GM23248 (cell line): ENCODE data around the gene PPP1R1B. TPM values are rescaled to one million over a fixed set of nuclear protein-coding genes. Genes with fewer than 3 reads are reported as not detected.
A peak's percentile ranks its signal among the peaks of the same experiment; 100 is the strongest.

Experiments used
- DNase-seq: peaks from one replicate; pipeline ENCODE4 v3.0.0-alpha.2; 2015
- H2AFZ ChIP-seq: fragments of 200-600 bp; sonication (generic); 2 replicates; pipeline ENCODE4 v1.6.1; 2016; ENCODE audit warnings: antibody characterized with exemption
- H3F3A ChIP-seq: fragments of 200-600 bp; sonication (generic); 2 replicates; pipeline ENCODE4 v1.6.1; 2016; ENCODE audit warnings: mild to moderate bottlenecking, antibody characterized with exemption, mixed run types; ENCODE audit not compliant: insufficient read depth
- H3K27ac ChIP-seq: fragments of 200-600 bp; sonication (generic); 2 replicates; pipeline ENCODE4 v1.5.1; 2016; ENCODE audit warnings: mild to moderate bottlenecking
- H3K27me3 ChIP-seq: fragments of 200-600 bp; sonication (generic); replicated peaks from 2 replicates; pipeline ENCODE4 v1.6.1; 2016; ENCODE audit warnings: mild to moderate bottlenecking; ENCODE audit not compliant: insufficient read depth
- H3K36me3 ChIP-seq: fragments of 200-600 bp; sonication (generic); 2 replicates; pipeline ENCODE4 v1.6.1; 2016; ENCODE audit warnings: low read depth, mild to moderate bottlenecking
- H3K4me1 ChIP-seq: fragments of 200-600 bp; sonication (generic); 2 replicates; pipeline ENCODE4 v1.6.1; 2016; ENCODE audit warnings: mild to moderate bottlenecking; ENCODE audit not compliant: insufficient read depth
- H3K4me2 ChIP-seq: fragments of 200-600 bp; sonication (generic); one replicate; pipeline ENCODE4 v1.6.1; 2016; ENCODE audit warnings: mild to moderate bottlenecking; ENCODE audit not compliant: unreplicated experiment
- H3K4me3 ChIP-seq: fragments of 200-600 bp; sonication (generic); 2 replicates; pipeline ENCODE4 v1.5.1; 2016; ENCODE audit warnings: mild to moderate bottlenecking
- H3K79me2 ChIP-seq: fragments of 200-600 bp; sonication (generic); 2 replicates; pipeline ENCODE4 v1.6.1; 2016; ENCODE audit warnings: mild to moderate bottlenecking; ENCODE audit not compliant: insufficient read depth
- H3K9ac ChIP-seq: fragments of 200-600 bp; sonication (generic); 2 replicates; pipeline ENCODE4 v1.6.1; 2016; ENCODE audit warnings: mild to moderate bottlenecking
- H3K9me2 ChIP-seq: fragments of 200-600 bp; sonication (generic); 2 replicates; pipeline ENCODE4 v1.6.1; 2016; ENCODE audit warnings: mixed run types, mild to moderate bottlenecking, moderate library complexity; ENCODE audit not compliant: insufficient read depth
- H3K9me3 ChIP-seq: fragments of 200-600 bp; sonication (generic); one replicate; pipeline ENCODE4 v1.6.1; 2017; ENCODE audit warnings: low read depth
- H4K20me1 ChIP-seq: fragments of 200-600 bp; sonication (generic); 2 replicates; pipeline ENCODE4 v1.6.0; 2016; ENCODE audit not compliant: insufficient read depth
- EZH2 ChIP-seq: fragments of 200-600 bp; sonication (generic); IDR thresholded peaks from 2 replicates; pipeline ENCODE4 v1.6.1; 2018; ENCODE audit warnings: antibody characterized with exemption, mild to moderate bottlenecking; ENCODE audit not compliant: insufficient read depth, poor library complexity, severe bottlenecking
- EZH2phosphoT487 ChIP-seq: fragments of 200-600 bp; sonication (generic); IDR thresholded peaks from 2 replicates; pipeline ENCODE4 v1.6.1; 2018; ENCODE audit warnings: antibody characterized with exemption, moderate library complexity, mild to moderate bottlenecking, low read depth; ENCODE audit not compliant: insufficient read depth
- WGBS, 2 experiments: methylation state at CpG; one replicate each; pipeline ENCODE4 v1.1.6; 2015 to 2017; ENCODE audit warnings: low lambda C conversion rate in 2 of 2, low coverage in 1 of 2; ENCODE audit errors: missing lambda C conversion rate in 2 of 2; 5-methylcytosine and 5-hydroxymethylcytosine counted together
- in situ Hi-C: fragments of 300-500 bp; cut with MboI; formaldehyde crosslinking; loops from 2 replicates; pipeline ENCODE4 v1.15.0; 2020
- polyA plus RNA-seq: library from polyadenylated mRNA; unstranded; fragments of >200 nt; fragmentation: Nextera tagmentation; extraction: Ambion mirVana; gene quantifications from 2 replicates; pipeline ENCODE4 v1.2.1, GENCODE V29; 2016
- total RNA-seq: library from RNA; depleted of rRNA; stranded (reverse); fragments of >200 nt; shearing (Covaris generic); gene quantifications from 2 replicates; pipeline ENCODE4 v1.2.3, GENCODE V29; 2014

Gene PPP1R1B
- total and polyA plus RNA-seq, 2 experiments from 2014 or later = not detected

DNA sequence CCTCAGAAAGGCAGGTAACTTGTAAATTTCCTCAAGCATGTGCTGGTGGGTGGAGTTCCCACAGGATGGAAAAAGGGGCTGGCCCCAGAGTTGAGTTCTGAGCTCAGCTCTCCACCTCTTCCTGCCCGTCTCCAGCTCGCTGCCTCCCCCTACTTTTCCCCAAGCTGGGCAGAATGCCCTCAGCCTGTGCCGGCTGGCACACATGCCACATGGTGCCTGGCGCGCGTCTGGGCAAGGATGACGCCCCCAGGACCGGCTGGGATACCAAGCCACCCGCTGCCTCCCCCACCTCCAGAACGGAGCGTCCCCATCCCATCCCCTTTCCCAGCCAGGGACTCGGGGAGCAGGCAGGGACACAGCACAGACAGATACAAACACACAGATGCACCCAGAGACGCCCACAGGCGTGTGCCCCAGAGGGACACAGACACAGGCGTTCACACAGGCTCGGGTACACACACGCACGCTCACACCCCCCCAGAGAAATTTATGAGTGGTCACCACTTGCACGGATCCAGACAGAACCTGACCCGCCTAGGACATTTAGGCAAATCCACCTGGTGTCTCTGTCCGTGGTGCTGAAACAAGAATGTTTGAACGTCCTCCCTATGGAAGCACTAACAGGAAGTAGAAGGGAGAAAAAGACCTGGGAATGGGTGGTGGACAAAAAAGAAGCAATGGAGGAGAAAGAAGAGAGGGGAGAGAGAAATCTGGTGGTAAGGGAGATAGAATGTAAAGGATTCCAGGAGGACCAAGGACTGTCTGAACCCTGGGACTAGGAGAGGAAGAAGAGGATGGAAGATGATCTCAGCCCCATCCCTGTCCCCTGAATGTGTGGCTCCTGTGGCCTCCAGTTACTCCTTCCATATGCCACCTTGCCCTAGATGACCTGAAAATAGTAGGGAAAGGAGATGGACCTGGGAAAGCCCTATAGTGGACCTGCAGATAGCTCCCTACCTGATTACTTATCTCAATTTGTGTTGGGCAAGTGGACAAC is 34.5 kb upstream of the PPP1R1B start:
- DNase-seq = peak; percentile 49
- Histone ChIP-seq H4K20me1 (no peaks in the 10 kb centered on the region), H3K4me2 (no peak overlapping the region), H3K9ac (no peak overlapping the region), H3F3A (no peaks in the 10 kb centered on the region), H3K9me2 (no peaks in the 10 kb centered on the region), H3K27ac (no peak overlapping the region), H3K79me2 (no peaks in the 10 kb centered on the region), H2AFZ (no peak overlapping the region), H3K4me3 (no peak overlapping the region), H3K27me3 (peaks cover 26% of the 10 kb centered on the region), H3K36me3 (no peaks in the 10 kb centered on the region), H3K9me3 (no peaks in the 10 kb centered on the region), H3K4me1 (no peaks in the 10 kb centered on the region)
- in situ Hi-C loops = no loop called here
- TF ChIP-seq EZH2phosphoT487 (no peak), EZH2 (no peak)
- WGBS, 2 experiments = 2 to 4% methylated on average over 19 to 22 of the region's 22 CpGs

DNA sequence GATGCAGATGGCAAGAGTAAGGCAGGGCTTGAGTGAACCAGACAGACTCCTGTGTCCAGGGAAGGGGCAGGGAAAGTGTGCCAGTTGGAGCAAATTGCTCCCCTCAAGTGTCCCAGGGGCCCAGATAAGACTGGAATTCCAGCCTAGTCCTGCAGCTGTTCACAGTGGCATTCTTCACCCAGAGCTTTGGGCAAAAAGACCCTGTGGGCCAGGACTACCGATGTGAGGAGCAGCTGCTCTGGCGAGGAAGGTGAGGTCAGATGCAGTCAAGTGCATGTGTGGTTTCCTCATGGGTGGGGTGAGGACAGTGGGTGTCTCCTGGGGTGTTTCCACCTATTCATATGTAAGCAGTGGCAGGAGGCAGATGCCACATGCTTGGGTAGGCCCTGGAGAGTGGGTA is 33.4 kb upstream of the PPP1R1B start:
- H4K20me1 ChIP-seq = no peaks in the 10 kb centered on the region
- H3K9me3 ChIP-seq = no peaks in the 10 kb centered on the region
- H3K4me2 ChIP-seq = no peak overlapping the region
- H3K79me2 ChIP-seq = no peaks in the 10 kb centered on the region
- H3K36me3 ChIP-seq = no peaks in the 10 kb centered on the region
- no peaks in the 10 kb centered on the region for H3K4me1 ChIP-seq
- in situ Hi-C loops = no loop called here
- no peaks in the 10 kb centered on the region for H3K9me2 ChIP-seq
- no peaks in the 10 kb centered on the region for H3F3A ChIP-seq
- no peak for DNase-seq
- TF ChIP-seq EZH2 = no peak
- no peak for TF ChIP-seq EZH2phosphoT487
- H3K27me3 ChIP-seq = peaks cover 38% of the 10 kb centered on the region
- WGBS, 2 experiments = 34 to 35% methylated on average over 2 of the region's 2 CpGs
- H2AFZ ChIP-seq = no peak overlapping the region
- no peak overlapping the region for H3K9ac ChIP-seq
- no peak overlapping the region for H3K4me3 ChIP-seq
- H3K27ac ChIP-seq = no peak overlapping the region

DNA sequence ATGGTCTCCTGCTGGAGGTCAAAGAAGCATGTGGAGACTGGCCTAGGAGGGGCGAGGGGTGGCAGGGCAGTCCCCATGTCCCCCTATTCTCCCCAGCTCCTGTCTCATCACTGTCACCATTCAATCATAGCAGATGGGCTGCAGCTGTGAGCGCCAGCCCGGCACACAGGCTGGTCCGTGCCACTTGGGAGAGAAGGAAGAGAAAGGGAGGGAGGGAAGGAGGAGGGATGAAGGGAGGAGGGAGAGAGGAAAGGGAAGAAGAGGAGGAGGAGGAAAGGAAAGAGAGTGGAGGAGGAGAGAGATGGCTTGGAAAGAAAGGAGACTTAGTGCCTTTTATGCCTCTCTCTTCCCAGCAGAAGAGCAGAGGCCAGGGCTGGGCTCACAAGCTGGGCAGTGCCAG is 31.5 kb upstream of the PPP1R1B start:
- Histone ChIP-seq H3K4me3 (no peak overlapping the region), H3F3A (no peaks in the 10 kb centered on the region), H3K4me2 (no peak overlapping the region), H3K36me3 (no peaks in the 10 kb centered on the region), H3K9ac (no peak overlapping the region), H3K27me3 (peaks cover 57% of the 10 kb centered on the region), H3K9me3 (no peaks in the 10 kb centered on the region), H2AFZ (no peak overlapping the region), H4K20me1 (no peaks in the 10 kb centered on the region), H3K4me1 (no peaks in the 10 kb centered on the region), H3K9me2 (no peaks in the 10 kb centered on the region), H3K79me2 (no peaks in the 10 kb centered on the region), H3K27ac (no peak overlapping the region)
- in situ Hi-C loops = no loop called here
- no peak for DNase-seq
- no peak for TF ChIP-seq EZH2phosphoT487
- TF ChIP-seq EZH2 = no peak
- 6 to 14% methylated on average over 4 of the region's 4 CpGs for WGBS, 2 experiments

DNA sequence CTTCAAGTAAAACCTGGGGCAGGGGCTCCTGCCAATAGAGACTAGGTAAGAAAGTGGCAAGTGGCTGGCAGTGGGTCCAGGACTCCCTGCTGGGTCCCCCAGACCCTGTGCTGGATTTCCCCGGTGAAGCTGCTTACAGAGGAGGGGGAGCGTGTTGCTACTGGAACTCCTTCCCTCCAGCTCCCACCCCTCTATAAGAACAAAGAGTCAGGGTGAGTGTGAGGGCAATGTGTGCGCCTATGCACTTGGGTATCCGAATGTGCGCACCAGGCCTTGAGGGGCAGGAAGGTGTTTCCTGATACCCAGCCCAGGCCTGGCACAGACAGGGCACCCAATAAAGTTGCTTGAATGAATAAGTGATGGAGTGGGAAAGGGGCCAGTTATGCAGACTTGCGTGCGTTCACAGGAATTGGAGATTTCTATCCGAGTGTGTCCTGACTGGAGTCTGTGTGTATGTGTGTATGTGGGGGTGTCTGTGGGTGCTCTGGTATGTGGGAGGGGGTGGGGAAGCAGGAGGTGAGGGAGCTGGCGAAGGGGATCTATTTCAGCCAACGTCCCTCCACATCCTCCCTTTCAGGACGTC is 30.7 kb upstream of the PPP1R1B start:
- Histone ChIP-seq H4K20me1 (no peaks in the 10 kb centered on the region), H3K27me3 (peaks cover 63% of the 10 kb centered on the region), H3K79me2 (no peaks in the 10 kb centered on the region), H3K4me2 (no peak overlapping the region), H3F3A (no peaks in the 10 kb centered on the region), H3K9me2 (no peaks in the 10 kb centered on the region), H3K36me3 (no peaks in the 10 kb centered on the region), H3K27ac (no peak overlapping the region), H2AFZ (no peak overlapping the region), H3K4me1 (no peaks in the 10 kb centered on the region), H3K4me3 (no peak overlapping the region), H3K9me3 (no peaks in the 10 kb centered on the region), H3K9ac (no peak overlapping the region)
- 34 to 40% methylated on average over 8 to 11 of the region's 11 CpGs for WGBS, 2 experiments
- TF ChIP-seq EZH2 (no peak), EZH2phosphoT487 (no peak)
- in situ Hi-C loops = no loop called here
- no peak for DNase-seq
